Caco-2 (cell line): ENCODE measurements around the gene GRIN2A. TPM values are rescaled to one million over a fixed set of nuclear protein-coding genes. Genes with fewer than 3 reads are reported as not detected.

Experiments used
- BruUV-seq: library from RNA; stranded (reverse); fragments of 400-500 nt; replicated peaks from 2 replicates; lab custom pipeline; 2021; lab: Mats Ljungman, UMichigan
- CTCF ChIA-PET: fragments of 300-600 bp; sonication (Branson Sonifier 250); formaldehyde crosslinking; loops from one replicate; lab custom pipeline; 2022; ENCODE audit warnings: antibody characterized with exemption; lab: Charles Lee
- POLR2A ChIA-PET: fragments of 300-600 bp; sonication (Branson Sonifier 250); formaldehyde crosslinking; loops from one replicate; lab custom pipeline; 2022; ENCODE audit warnings: antibody characterized with exemption; lab: Charles Lee
- DNase-seq, 2 experiments: peaks; one replicate each; pipeline versions ENCODE4 v3.0.0 to v3.0.0-alpha.2; 2020 to 2022
- H3K27me3 ChIP-seq: replicated peaks from 2 replicates; pipeline ENCODE4 v1.6.0; 2011; ENCODE audit warnings: low read length; ENCODE audit not compliant: control insufficient read depth, insufficient read depth
- H3K36me3 ChIP-seq: 2 replicates; pipeline ENCODE4 v1.5.1; 2011; ENCODE audit warnings: low read length; ENCODE audit not compliant: control insufficient read depth, insufficient read depth
- H3K4me1 ChIP-seq: fragments of 250-450 bp; sonication (Bioruptor Pico); 2 replicates; pipeline ENCODE4 v1.5.1; 2020; ENCODE audit warnings: mild to moderate bottlenecking
- H3K4me3 ChIP-seq: 2 replicates; pipeline ENCODE4 v1.5.1; 2011; ENCODE audit warnings: low read depth, mild to moderate bottlenecking, control low read depth, low read length
- H3K9me3 ChIP-seq: fragments of 250-450 bp; sonication (Bioruptor Pico); 2 replicates; pipeline ENCODE4 v1.5.1; 2020; ENCODE audit warnings: mild to moderate bottlenecking, moderate library complexity
- H3K27ac Mint-ChIP-seq: one replicate; pipeline ENCODE4 v1.8.0; 2022; ENCODE audit warnings: mixed read lengths; ENCODE audit not compliant: unreplicated experiment
- H3K27me3 Mint-ChIP-seq: one replicate; pipeline ENCODE4 v1.8.0; 2022; ENCODE audit warnings: mixed read lengths; ENCODE audit not compliant: insufficient read depth, unreplicated experiment
- H3K36me3 Mint-ChIP-seq: one replicate; pipeline ENCODE4 v1.8.0; 2022; ENCODE audit warnings: mild to moderate bottlenecking, mixed read lengths; ENCODE audit not compliant: insufficient read depth, unreplicated experiment
- H3K4me1 Mint-ChIP-seq: one replicate; pipeline ENCODE4 v1.8.0; 2022; ENCODE audit warnings: low read depth, mixed read lengths; ENCODE audit not compliant: unreplicated experiment
- H3K4me3 Mint-ChIP-seq: one replicate; pipeline ENCODE4 v1.8.0; 2022; ENCODE audit warnings: mild to moderate bottlenecking, moderate library complexity, mixed read lengths; ENCODE audit not compliant: unreplicated experiment
- H3K9me3 Mint-ChIP-seq: one replicate; pipeline ENCODE4 v1.8.0; 2022; ENCODE audit warnings: mixed read lengths; ENCODE audit not compliant: unreplicated experiment
- CTCF ChIP-seq, 2 experiments: fragments of 200-600 bp in 1 of 2; IDR thresholded peaks; 1 replicate in 1 of 2; 2 replicates in 1 of 2; pipeline versions ENCODE4 v1.5.1 to v1.8.0; 2011 to 2022; ENCODE audit warnings: antibody characterized with exemption in 1 of 2, control low read depth in 1 of 2, inconsistent platforms in 1 of 2, low read depth in 1 of 2, low read length in 1 of 2, mild to moderate bottlenecking in 1 of 2, moderate library complexity in 1 of 2; ENCODE audit not compliant: insufficient read depth in 1 of 2, severe bottlenecking in 1 of 2, unreplicated experiment in 1 of 2
- intact Hi-C: fragments of 100-400 bp; cut with micrococcal nuclease; formaldehyde crosslinking; loops from one replicate; pipeline ENCODE4 v1.10.0; 2022; ENCODE audit not compliant: unreplicated experiment
- total RNA-seq: library from RNA; stranded (reverse); gene quantifications from 2 replicates; pipeline ENCODE4 v1.2.3, GENCODE V29; 2022

Gene GRIN2A
- total RNA-seq, 1 experiment from 2014 or later: 0.54 TPM

- Histone ChIP-seq H3K4me1 (no peaks in the 10 kb centered on the region), H3K27me3 (peaks cover 1% of the 10 kb centered on the region; the same call in 1 of the 2 replicates), H3K4me3 (no peak overlapping the region), H3K9me3 (no peaks in the 10 kb centered on the region), H3K36me3 (no peaks in the 10 kb centered on the region)
- no peaks in the 10 kb centered on the region for H3K36me3 Mint-ChIP-seq
- ChIA-PET CTCF (no interaction called here), POLR2A (no interaction called here)
- TF ChIP-seq CTCF (IDR thresholded peaks at IDR 0.05; ENCODE audit: insufficient read depth in 1 of 2, low read depth in 1 of 2, low read length in 1 of 2, severe bottlenecking in 1 of 2, unreplicated experiment in 1 of 2): no peak
- intact Hi-C loops: no loop called here
- no peak overlapping the region for H3K27ac Mint-ChIP-seq
- BruUV-seq: no TSS peak
- H3K27me3 Mint-ChIP-seq: peaks cover 13% of the 10 kb centered on the region
- H3K4me1 Mint-ChIP-seq: no peaks in the 10 kb centered on the region
- no peak for DNase-seq
- H3K9me3 Mint-ChIP-seq: no peaks in the 10 kb centered on the region
- no peak overlapping the region for H3K4me3 Mint-ChIP-seq
Measured at GRCh38 chr16:9941245-9941644, 241.0 kb downstream of the GRIN2A start.

DNA sequence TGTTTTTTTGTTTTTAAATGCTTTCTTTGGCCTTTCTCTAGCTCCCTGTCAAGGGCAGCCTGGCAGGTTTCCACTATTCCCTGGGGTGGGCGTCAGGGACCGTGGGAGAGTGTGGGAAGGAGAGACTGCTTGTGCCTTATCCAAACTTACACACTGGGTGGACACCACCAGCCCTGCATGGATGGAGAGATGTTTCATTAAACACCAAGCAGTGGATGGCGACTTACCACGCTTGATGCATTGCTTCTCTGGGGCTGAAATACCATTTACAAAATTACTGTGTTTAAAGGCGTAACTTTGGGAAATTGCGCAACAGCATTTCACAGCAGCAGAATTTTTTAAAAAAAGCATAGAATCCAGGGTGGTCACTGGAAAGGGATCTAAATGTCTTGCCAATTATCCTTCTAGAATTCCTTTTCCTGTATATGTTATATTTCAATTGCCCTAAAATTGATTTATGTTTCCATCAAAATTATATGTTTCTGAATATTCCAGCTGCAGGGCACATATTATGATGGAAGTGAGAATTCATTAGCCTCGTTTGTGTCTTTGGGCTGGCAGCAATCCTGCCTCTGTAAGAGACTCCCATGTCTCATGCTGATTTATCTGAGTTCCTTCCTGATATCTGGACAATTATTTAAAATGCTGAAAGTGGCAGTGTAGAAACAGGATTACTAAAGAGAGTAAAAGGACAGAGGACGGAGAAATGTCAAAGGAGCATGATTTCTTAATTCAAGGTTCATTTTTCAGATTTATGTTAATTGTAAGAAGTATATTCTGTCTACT is 247.3 kb downstream of the GRIN2A start:
- Mint-ChIP-seq H3K36me3 (no peaks in the 10 kb centered on the region), H3K4me1 (no peaks in the 10 kb centered on the region), H3K9me3 (no peaks in the 10 kb centered on the region), H3K27ac (no peak overlapping the region), H3K27me3 (peaks cover 13% of the 10 kb centered on the region), H3K4me3 (no peak overlapping the region)
- Histone ChIP-seq H3K4me1 (no peaks in the 10 kb centered on the region), H3K9me3 (no peaks in the 10 kb centered on the region), H3K27me3 (peaks cover 1% of the 10 kb centered on the region; the same call in 1 of the 2 replicates), H3K4me3 (no peak overlapping the region), H3K36me3 (no peaks in the 10 kb centered on the region)
- no peak for TF ChIP-seq CTCF (IDR thresholded peaks at IDR 0.05; ENCODE audit: insufficient read depth in 1 of 2, low read depth in 1 of 2, low read length in 1 of 2, severe bottlenecking in 1 of 2, unreplicated experiment in 1 of 2)
- intact Hi-C loops: no loop called here
- no TSS peak for BruUV-seq
- POLR2A ChIA-PET: no interaction called here
- CTCF ChIA-PET: no interaction called here
- DNase-seq: no peak

GRCh38 chr16:9932919-9933653 is 249.1 kb downstream of the GRIN2A start:
- intact Hi-C loops: no loop called here
- Histone ChIP-seq H3K36me3 (no peaks in the 10 kb centered on the region), H3K4me3 (no peak overlapping the region), H3K4me1 (no peaks in the 10 kb centered on the region), H3K9me3 (no peaks in the 10 kb centered on the region), H3K27me3 (peaks cover 1% of the 10 kb centered on the region; the same call in 1 of the 2 replicates)
- CTCF ChIA-PET: no interaction called here
- no peak overlapping the region for H3K27ac Mint-ChIP-seq
- H3K4me3 Mint-ChIP-seq: no peak overlapping the region
- no peaks in the 10 kb centered on the region for H3K4me1 Mint-ChIP-seq
- no peaks in the 10 kb centered on the region for H3K36me3 Mint-ChIP-seq
- H3K9me3 Mint-ChIP-seq: no peaks in the 10 kb centered on the region
- H3K27me3 Mint-ChIP-seq: peaks cover 12% of the 10 kb centered on the region
- TF ChIP-seq CTCF (IDR thresholded peaks at IDR 0.05; ENCODE audit: insufficient read depth in 1 of 2, low read depth in 1 of 2, low read length in 1 of 2, severe bottlenecking in 1 of 2, unreplicated experiment in 1 of 2): no peak
- POLR2A ChIA-PET: no interaction called here
- no peak for DNase-seq
- no TSS peak for BruUV-seq
